HG02870 (cell line): ENCODE results near the gene RASGRP3.
A peak's percentile ranks its signal among the peaks of the same experiment; 100 is the strongest.
"Not testable (repeated sequence)": the region's sequence is repeated elsewhere in the genome, so short reads cannot be mapped to it uniquely, and the experiment has no call there.

Source experiments
- ATAC-seq: cut with Tn5 transposase; IDR thresholded peaks from one replicate; pipeline ENCODE4 v1.9.1; 2021; ENCODE audit warnings: mild to moderate bottlenecking, moderate library complexity; ENCODE audit not compliant: unreplicated experiment

Gene RASGRP3

GRCh38 chr2:33453905-33454479 lies 22.5 kb upstream of the RASGRP3 start:
- ATAC-seq: no peak

GRCh38 chr2:33457556-33458247 lies 18.7 kb upstream of the RASGRP3 start:
- peak; percentile 72 for ATAC-seq

GRCh38 chr2:33458248-33458819 lies 18.1 kb upstream of the RASGRP3 start:
- no peak for ATAC-seq

- no peak for ATAC-seq
These were observed 16.7 kb upstream of the RASGRP3 start for GRCh38 chr2:33459745-33460144.

GRCh38 chr2:33462512-33462911 lies 13.9 kb upstream of the RASGRP3 start:
- not testable (repeated sequence) for ATAC-seq

GRCh38 chr2:33467413-33467812 lies 9.0 kb upstream of the RASGRP3 start:
- no peak for ATAC-seq

GRCh38 chr2:33469238-33469637 lies 7.2 kb upstream of the RASGRP3 start:
- no peak for ATAC-seq

- ATAC-seq: peak; percentile 38
These were observed 972 bp upstream of the RASGRP3 start for GRCh38 chr2:33475224-33476130.

- no peak for ATAC-seq
These were observed 343 bp downstream of the RASGRP3 start for GRCh38 chr2:33476793-33477190.

- ATAC-seq: peak; percentile 35
These were observed 1.3 kb downstream of the RASGRP3 start for GRCh38 chr2:33477473-33478468.

GRCh38 chr2:33478968-33479731 lies 2.7 kb downstream of the RASGRP3 start:
- ATAC-seq: no peak

- no peak for ATAC-seq
These were observed 6.1 kb downstream of the RASGRP3 start for GRCh38 chr2:33482518-33482917.

- ATAC-seq: peak; percentile 27
These were observed 7.7 kb downstream of the RASGRP3 start for GRCh38 chr2:33484042-33484621.

GRCh38 chr2:33485051-33485450 lies 8.6 kb downstream of the RASGRP3 start:
- ATAC-seq: no peak

GRCh38 chr2:33486544-33486943 lies 10.1 kb downstream of the RASGRP3 start:
- ATAC-seq: no peak

- peak; percentile 53 for ATAC-seq
These were observed 11.8 kb downstream of the RASGRP3 start for GRCh38 chr2:33488178-33488690.

GRCh38 chr2:33488715-33489540 lies 12.5 kb downstream of the RASGRP3 start:
- peak; percentile 43 for ATAC-seq
